ENCODE results near the gene ENKD1. TPM values are rescaled to one million over a fixed set of nuclear protein-coding genes. Genes with fewer than 3 reads are reported as not detected.

ENKD1 gene
- total RNA-seq, 1 experiment from 2014 or later, result 2.5 TPM

DNA sequence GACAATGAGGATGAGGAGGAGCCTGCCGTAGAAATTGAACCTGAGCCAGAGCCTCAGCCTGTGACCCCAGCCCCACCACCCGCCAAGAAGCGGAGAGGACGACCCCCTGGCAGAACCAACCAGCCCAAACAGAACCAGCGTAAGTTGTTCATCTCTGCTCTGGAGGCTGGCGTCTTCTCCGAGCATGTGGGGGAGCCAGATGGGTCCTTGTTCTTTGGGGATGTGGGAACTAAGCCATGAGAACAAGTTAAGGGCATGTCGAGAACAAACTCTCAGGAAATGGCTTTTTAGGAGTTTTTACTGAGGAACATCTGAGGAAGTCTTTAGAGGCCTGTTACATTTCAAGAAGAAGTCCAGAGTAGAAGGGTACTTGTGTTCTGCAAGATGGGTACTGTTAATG, 29.8 kb downstream of the ENKD1 start:
- DNase-seq, result no peak
- Histone ChIP-seq H3K27ac (no peak overlapping the region), H3K9me3 (replicated peaks) (no peaks in the 10 kb centered on the region), H3K36me3 (peaks cover 27% of the 10 kb centered on the region), H3K4me1 (no peaks in the 10 kb centered on the region), H3K4me3 (no peak overlapping the region), H3K27me3 (no peaks in the 10 kb centered on the region)

DNA sequence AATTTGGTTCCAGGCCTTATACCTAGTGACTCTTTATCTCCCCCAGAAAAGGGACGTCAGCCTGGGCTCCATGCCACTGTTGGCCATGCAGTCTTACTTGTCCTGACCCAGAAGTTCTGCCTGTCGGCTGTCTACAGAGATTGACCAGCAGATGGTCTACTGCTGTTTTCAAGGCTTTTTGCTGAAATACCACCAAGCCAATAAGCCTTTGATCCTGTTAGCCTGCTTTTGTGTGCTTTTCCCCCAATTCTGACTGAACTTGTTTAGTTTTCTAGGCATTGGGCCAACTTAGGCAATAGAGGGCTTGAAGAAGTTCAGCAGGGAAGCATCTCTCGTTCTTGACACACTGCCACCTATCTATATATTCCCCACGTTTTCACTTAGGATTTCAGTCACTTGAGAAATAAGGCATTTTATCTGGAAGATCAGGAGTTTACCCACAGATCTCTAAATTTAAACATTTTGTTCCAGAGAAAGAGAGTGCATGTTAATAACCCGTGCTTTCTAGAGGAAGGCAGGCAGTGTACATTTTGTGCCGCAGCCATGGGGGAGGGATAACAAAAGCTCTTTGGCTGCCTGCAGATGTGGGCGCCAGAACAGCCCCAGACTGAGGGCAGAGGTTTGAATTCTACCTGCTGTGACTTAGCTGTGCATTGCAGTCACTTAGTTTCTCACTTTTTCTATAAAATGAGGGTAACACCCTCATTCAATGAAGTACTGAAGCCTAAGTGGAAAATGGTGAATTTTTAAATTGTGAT, 34.0 kb downstream of the ENKD1 start:
- H3K4me3 ChIP-seq, result no peak overlapping the region
- H3K4me1 ChIP-seq, result no peaks in the 10 kb centered on the region
- no peak overlapping the region for H3K27ac ChIP-seq
- no peaks in the 10 kb centered on the region for H3K9me3 ChIP-seq (replicated peaks)
- H3K36me3 ChIP-seq, result peaks cover 28% of the 10 kb centered on the region
- no peak for DNase-seq
- no peaks in the 10 kb centered on the region for H3K27me3 ChIP-seq

DNA sequence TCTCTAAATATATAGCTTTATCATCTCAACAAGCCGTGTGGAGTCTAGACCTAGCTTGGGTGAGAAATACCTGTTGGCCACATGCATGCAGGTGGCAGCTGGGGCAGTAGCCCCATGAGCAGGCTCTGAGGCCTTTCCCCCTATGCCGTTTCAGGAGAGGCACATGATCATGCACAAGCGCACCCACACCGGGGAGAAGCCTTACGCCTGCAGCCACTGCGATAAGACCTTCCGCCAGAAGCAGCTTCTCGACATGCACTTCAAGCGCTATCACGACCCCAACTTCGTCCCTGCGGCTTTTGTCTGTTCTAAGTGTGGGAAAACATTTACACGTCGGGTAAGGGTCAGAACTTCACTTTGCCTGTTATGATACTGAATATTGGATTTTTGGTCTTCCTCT, 38.3 kb downstream of the ENKD1 start:
- DNase-seq, result no peak
- Histone ChIP-seq H3K27me3 (no peaks in the 10 kb centered on the region), H3K4me3 (no peak overlapping the region), H3K27ac (no peak overlapping the region), H3K9me3 (replicated peaks) (no peaks in the 10 kb centered on the region), H3K36me3 (peaks cover 31% of the 10 kb centered on the region), H3K4me1 (no peaks in the 10 kb centered on the region)

DNA sequence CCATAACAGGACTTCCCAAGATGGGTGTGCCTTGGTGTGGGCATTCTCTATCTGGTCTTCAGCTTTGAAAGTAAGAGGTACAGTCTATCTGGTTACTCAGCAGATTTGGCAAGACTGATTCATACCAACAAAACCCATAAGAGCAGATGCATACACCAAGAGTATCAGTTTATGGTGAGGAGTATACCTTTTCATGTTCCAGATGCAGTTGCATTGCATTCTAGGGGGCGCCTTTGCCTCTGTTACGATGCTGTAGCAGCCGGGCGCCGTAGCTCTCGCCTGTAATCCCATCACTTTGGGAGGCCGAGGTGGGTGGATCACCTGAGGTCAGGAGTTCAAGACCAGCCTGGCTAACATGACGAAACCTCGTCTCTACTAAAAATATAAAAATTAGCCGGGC, 52.7 kb downstream of the ENKD1 start:
- Histone ChIP-seq H3K36me3 (peaks cover 52% of the 10 kb centered on the region), H3K4me3 (no peak overlapping the region), H3K27me3 (no peaks in the 10 kb centered on the region), H3K9me3 (replicated peaks) (no peaks in the 10 kb centered on the region), H3K27ac (no peak overlapping the region), H3K4me1 (no peaks in the 10 kb centered on the region)
- no peak for DNase-seq

Other genes with a start within 250 kb of the ENKD1 start
- gene HSD11B2, start 235.6 kb downstream of the ENKD1 start, total RNA-seq (2014; rRNA removed; shearing (Covaris generic)), result 0.61 and 1.1 TPM in 2 replicates
- 48.6 and 49.4 TPM in 2 replicates for gene ATP6V0D1, start 185.6 kb downstream of the ENKD1 start, total RNA-seq (2014; rRNA removed; shearing (Covaris generic))
- not detected in 2 replicates for gene AGRP, start 183.2 kb downstream of the ENKD1 start, total RNA-seq (2014; rRNA removed; shearing (Covaris generic))
- 10.8 and 13.5 TPM in 2 replicates for gene RIPOR1, start 137.9 kb downstream of the ENKD1 start, total RNA-seq (2014; rRNA removed; shearing (Covaris generic))
- 53.9 and 58.7 TPM in 2 replicates for gene CTCF, start 104.2 kb downstream of the ENKD1 start, total RNA-seq (2014; rRNA removed; shearing (Covaris generic))
- 0.43 TPM in 2 replicates for gene CARMIL2, start 21.6 kb downstream of the ENKD1 start, total RNA-seq (2014; rRNA removed; shearing (Covaris generic))
- gene ACD, start 6.5 kb downstream of the ENKD1 start, total RNA-seq (2014; rRNA removed; shearing (Covaris generic)), result 13.7 and 15.5 TPM in 2 replicates
- 0.65 and 0.76 TPM in 2 replicates for gene PARD6A, start 5.8 kb downstream of the ENKD1 start, total RNA-seq (2014; rRNA removed; shearing (Covaris generic))
- 0.81 and 0.96 TPM in 2 replicates for gene C16orf86, start 64 bp upstream of the ENKD1 start, total RNA-seq (2014; rRNA removed; shearing (Covaris generic))
- 10.5 and 11.2 TPM in 2 replicates for gene GFOD2, start 52.6 kb upstream of the ENKD1 start, total RNA-seq (2014; rRNA removed; shearing (Covaris generic))
- gene RANBP10, start 139.8 kb upstream of the ENKD1 start, total RNA-seq (2014; rRNA removed; shearing (Covaris generic)), result 3.9 and 4.9 TPM in 2 replicates
- gene TSNAXIP1, start 140.1 kb upstream of the ENKD1 start, total RNA-seq (2014; rRNA removed; shearing (Covaris generic)), result 0.33 and 0.49 TPM in 2 replicates
- gene THAP11, start 175.6 kb upstream of the ENKD1 start, total RNA-seq (2014; rRNA removed; shearing (Covaris generic)), result 24.8 and 27.1 TPM in 2 replicates
- gene NUTF2, start 180.2 kb upstream of the ENKD1 start, total RNA-seq (2014; rRNA removed; shearing (Covaris generic)), result 164 and 177 TPM in 2 replicates
- 15.4 and 18.8 TPM in 2 replicates for gene CENPT, start 180.9 kb upstream of the ENKD1 start, total RNA-seq (2014; rRNA removed; shearing (Covaris generic))
- gene EDC4, start 206.3 kb upstream of the ENKD1 start, total RNA-seq (2014; rRNA removed; shearing (Covaris generic)), result 40.9 and 43.5 TPM in 2 replicates
- gene NRN1L, start 218.1 kb upstream of the ENKD1 start, total RNA-seq (2014; rRNA removed; shearing (Covaris generic)), result not detected in 2 replicates
- gene PSKH1, start 226.5 kb upstream of the ENKD1 start, total RNA-seq (2014; rRNA removed; shearing (Covaris generic)), result 5.6 and 6.1 TPM in 2 replicates